Cerebellar nuclear complex (tissue), 1 donor: ENCODE measurements around the gene KCNK2.
"Not testable (repeated sequence)": the region's sequence is repeated elsewhere in the genome, so short reads cannot be mapped to it uniquely, and the experiment has no call there.

Source experiments
- DNase-seq, 2 experiments: peaks; one replicate each; lab custom pipeline; 2025; lab: John Stamatoyannopoulos, UW

KCNK2 gene

GRCh38 chr1:215156232-215156631, 73.7 kb downstream of the KCNK2 start:
- DNase-seq: no peak

DNA sequence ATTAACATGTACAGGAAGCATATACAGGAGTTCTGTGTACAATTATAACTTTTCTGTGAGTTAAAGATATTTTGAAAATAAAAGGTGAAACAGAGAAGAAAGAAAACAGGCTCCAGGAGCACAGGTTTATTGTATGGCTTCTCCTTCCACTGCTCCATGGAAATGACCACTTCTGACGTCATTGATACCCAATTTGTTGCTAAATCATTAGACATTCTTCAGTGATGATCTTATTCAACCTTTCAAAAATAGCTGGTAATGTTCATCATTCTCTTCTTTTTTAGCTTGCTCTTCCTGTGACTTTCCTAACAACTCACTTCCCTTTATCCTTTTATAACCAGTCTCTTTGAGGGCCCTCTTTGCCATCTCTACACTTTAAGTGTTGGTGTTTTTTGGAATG, 77.8 kb downstream of the KCNK2 start:
- DNase-seq: no peak

DNA sequence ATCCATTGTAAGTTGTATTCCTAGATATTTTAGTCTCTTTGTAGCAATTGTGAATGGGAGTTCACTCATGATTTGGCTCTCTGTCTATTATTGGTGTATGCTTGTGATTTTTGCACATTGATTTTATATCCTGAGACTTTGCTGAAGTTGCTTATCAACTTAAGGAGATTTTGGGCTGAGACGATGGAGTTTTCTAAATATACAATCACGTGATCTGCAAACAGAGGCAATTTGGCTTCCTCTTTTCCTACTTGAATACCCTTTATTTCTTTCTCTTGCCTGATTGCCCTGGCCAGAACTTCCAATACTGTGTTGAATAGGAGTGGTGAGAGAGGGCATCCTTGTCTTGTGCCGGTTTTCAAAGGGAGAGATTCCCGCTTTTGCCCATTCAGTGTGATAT, 80.6 kb downstream of the KCNK2 start:
- DNase-seq: not testable (repeated sequence)

- DNase-seq: no peak
These were observed 84.3 kb downstream of the KCNK2 start for GRCh38 chr1:215166886-215167285.

DNA sequence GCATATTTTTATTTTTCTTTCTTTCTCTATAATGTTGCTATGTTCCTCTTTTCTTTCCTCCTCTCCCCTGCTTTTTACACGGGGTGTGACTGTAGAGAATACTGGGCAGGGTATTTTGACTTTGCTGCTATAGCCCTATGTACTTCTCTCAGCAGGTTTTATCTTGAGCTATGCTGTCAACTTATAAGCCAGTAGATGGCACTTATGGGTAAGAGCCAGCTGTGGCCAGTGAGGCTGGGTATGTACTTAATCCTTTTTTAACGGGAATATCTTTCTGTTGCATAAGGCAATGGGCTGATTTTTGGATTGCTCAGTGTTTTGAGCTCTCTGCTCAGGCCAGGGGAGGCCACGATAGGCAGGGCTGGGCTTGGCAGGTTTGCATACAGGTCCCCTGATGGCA, 99.0 kb downstream of the KCNK2 start:
- no peak for DNase-seq

DNA sequence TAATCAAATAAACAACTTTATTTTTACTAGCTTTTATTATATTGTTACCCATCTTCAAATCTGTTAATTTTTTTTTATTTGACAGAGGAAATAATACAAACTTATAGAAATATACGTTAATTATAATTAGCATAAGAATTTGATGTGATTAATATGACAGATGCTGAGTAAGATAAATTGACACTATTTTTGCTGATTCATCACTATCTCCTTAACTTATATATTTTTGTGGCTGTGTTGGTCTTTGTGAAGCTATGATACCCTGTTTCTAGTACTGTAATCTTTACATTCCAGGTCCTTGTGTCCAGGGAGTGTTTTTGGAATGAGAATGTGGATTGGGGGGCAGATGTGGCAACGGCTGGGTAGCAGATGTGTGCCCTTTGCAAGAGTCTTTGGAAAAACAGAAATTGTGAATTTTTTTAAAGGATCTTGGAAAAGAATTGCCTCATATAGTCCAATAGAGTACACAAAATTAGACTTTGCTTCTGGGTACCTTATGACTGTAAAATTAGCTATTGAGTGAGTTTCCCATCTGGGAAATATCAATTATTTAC, 102.6 kb downstream of the KCNK2 start:
- DNase-seq: no peak

- no peak for DNase-seq
These were observed 105.9 kb downstream of the KCNK2 start for GRCh38 chr1:215188302-215188950.

DNA sequence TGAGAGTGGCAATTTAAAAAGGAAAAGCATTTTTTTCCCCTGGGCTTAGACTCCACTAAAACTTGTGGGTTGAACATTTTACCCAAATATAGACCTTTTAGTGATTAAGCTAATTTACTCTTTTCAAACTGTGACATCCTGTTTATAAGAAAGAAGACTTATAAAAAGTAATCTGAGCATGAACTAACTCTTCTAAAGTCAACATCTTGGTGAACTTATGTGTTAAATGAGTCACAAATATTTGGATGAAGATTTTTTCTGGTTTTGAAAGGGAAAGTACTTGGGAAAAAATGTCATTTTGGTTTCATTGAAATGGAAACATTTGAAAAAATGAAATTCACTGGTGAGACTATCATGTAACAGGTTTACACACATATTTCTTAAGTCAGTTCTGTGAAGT, 109.8 kb downstream of the KCNK2 start:
- DNase-seq: no peak

- DNase-seq: no peak
These were observed 115.5 kb downstream of the KCNK2 start for GRCh38 chr1:215198021-215198420.

GRCh38 chr1:215200121-215200520, 117.6 kb downstream of the KCNK2 start:
- no peak for DNase-seq

DNA sequence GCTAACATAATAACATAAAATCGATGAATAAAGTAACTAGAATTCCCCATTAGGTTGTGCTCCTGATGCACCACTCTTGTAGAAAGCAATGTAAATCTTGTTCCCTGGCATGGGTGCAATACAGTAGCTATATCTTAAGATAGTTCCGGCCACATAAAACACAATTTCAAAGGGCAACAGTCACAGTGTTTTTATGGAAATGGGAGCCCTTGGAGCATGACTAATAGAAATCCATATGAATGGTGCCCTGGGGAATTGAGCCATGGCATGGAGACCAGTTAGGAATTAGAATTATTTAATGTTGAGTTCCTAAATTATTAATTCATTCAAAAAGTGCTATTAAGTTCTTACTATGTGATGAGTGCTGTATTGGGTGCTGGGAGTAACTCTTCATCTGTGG, 118.7 kb downstream of the KCNK2 start:
- DNase-seq: no peak

DNA sequence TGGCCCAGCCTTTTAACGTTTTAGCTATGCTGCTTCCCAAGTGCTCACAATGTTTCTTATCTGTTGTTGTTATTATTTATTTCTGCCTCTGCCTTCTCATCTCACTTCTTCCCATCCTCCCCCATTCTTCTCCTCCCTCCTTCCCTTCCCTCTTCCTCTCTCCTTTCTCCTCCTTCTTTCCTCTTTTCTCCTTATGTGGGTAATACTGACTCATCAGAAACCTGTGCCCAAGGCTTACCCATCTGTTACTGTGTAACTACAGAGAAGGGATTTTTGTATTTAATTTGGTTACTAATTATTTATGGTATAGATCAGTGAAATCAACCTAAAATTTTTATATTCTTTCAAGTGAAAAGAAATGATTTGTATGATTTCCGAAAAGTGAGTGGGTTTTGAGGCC, 120.3 kb downstream of the KCNK2 start:
- DNase-seq: no peak

DNA sequence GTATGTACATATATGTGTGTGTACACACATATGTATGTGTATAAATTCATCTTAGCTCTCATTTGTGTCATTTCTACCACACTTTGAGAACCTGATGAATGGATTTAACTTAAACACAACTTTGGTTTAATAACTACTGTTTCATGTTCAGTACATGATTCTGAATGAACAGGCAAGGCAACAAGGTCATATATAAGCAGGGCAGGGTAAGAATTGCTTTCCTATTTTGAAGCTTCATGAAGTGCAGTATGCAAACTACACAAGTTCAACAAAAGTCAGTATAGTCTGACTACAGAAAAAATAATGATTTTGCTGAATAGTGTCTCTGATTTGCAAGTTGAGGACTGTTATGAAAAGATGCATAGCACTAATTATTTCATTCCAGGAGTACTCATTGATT, 127.6 kb downstream of the KCNK2 start:
- DNase-seq: no peak

DNA sequence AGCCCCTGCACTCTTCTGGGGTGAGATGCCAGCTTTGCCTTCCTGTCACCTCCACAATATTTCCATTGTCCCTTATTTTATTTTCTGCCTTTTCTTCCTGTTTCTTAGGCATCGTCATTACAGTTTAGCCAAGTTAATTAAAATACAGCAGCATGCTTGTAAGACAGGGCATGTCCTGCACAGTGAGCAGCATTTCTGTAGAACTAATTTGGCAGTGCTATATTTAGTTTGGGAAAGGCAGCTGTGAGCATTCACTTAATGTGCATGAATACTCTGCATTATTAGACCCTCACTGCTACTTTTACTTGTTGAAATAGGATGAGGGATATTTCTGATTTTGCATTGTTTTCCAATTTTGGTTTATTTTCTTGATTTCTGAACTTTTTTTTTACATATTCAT, 133.3 kb downstream of the KCNK2 start:
- DNase-seq: no peak

- DNase-seq: no peak
These were observed 136.8 kb downstream of the KCNK2 start for GRCh38 chr1:215219372-215219771.

- no peak for DNase-seq
These were observed 137.8 kb downstream of the KCNK2 start for GRCh38 chr1:215220346-215220745.

DNA sequence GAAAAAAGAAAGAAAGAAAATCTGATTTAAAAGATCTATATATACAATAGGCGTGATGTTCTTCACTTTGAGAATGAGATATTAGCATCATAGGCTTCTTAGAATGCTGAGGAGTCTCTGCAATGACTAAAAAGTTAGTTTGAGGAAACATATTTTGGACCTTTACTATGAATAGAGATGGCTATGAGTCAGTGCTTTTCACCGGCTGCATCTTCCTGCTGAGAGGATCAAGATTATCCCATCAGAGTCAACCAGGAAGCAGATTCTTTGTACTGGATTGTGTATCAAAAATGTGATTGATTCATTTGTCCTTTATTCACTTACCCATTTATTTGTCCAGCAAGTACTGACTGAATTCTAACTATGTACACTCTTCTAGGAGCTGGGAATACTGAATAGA, 144.2 kb downstream of the KCNK2 start:
- no peak for DNase-seq

GRCh38 chr1:215228193-215228592, 145.7 kb downstream of the KCNK2 start:
- DNase-seq: no peak

- no peak for DNase-seq
These were observed 158.9 kb downstream of the KCNK2 start for GRCh38 chr1:215241451-215241850.

- DNase-seq: no peak
These were observed 161.0 kb downstream of the KCNK2 start for GRCh38 chr1:215243345-215244054.

GRCh38 chr1:215250913-215251312, 168.4 kb downstream of the KCNK2 start:
- DNase-seq: no peak

GRCh38 chr1:215251428-215251827, 168.9 kb downstream of the KCNK2 start:
- no peak for DNase-seq

DNA sequence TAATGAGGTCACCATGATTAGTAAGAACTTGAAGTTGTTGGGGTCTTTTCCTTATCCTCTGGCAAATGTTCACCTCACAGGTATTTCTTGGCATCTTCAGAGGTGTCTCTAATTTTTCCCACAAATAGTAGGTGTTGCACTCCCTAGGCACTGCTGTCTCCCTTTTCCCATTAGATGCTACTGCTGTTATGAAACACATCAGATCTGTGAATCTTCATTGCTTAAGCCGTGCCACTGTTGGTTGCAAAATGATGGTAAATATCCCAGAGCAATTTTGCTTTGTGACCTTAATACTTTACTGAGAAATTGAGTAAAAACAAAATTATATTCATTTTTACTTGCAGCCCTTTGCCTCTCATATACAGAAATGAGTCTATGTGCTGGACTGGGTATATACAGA, 169.6 kb downstream of the KCNK2 start:
- DNase-seq: no peak
